NCI-H226 (cell line): ENCODE measurements around the gene RBM17.
"Not testable (repeated sequence)": the region's sequence is repeated elsewhere in the genome, so short reads cannot be mapped to it uniquely, and the experiment has no call there.

Source experiments
- DNase-seq: peaks from one replicate; pipeline ENCODE4 v3.0.0-alpha.2; 2015

Gene RBM17

GRCh38 chr10:6080417-6080973 lies 8.3 kb upstream of the RBM17 start:
- DNase-seq: no peak

GRCh38 chr10:6082496-6083395 lies 6.1 kb upstream of the RBM17 start:
- DNase-seq: no peak

- peak; percentile 12 for DNase-seq
Measured at GRCh38 chr10:6083523-6084475, 5.0 kb upstream of the RBM17 start.

- DNase-seq: peak; percentile 22
Measured at GRCh38 chr10:6086375-6087233, 2.2 kb upstream of the RBM17 start.

- no peak for DNase-seq
Measured at GRCh38 chr10:6089334-6090219, 743 bp downstream of the RBM17 start.

GRCh38 chr10:6091630-6092029 lies 2.8 kb downstream of the RBM17 start:
- no peak for DNase-seq

GRCh38 chr10:6092731-6093130 lies 3.9 kb downstream of the RBM17 start:
- DNase-seq: no peak

- DNase-seq: no peak
Measured at GRCh38 chr10:6095810-6096570, 7.2 kb downstream of the RBM17 start.

- no peak for DNase-seq
Measured at GRCh38 chr10:6097063-6097462, 8.2 kb downstream of the RBM17 start.

- DNase-seq: no peak
Measured at GRCh38 chr10:6098156-6098555, 9.3 kb downstream of the RBM17 start.

GRCh38 chr10:6100370-6100769 lies 11.5 kb downstream of the RBM17 start:
- DNase-seq: no peak

- DNase-seq: no peak
Measured at GRCh38 chr10:6101181-6101580, 12.3 kb downstream of the RBM17 start.

- DNase-seq: no peak
Measured at GRCh38 chr10:6102128-6102527, 13.3 kb downstream of the RBM17 start.

- DNase-seq: no peak
Measured at GRCh38 chr10:6103591-6103990, 14.8 kb downstream of the RBM17 start.

- DNase-seq: not testable (repeated sequence)
Measured at GRCh38 chr10:6107616-6108015, 18.8 kb downstream of the RBM17 start.

GRCh38 chr10:6108072-6108471 lies 19.2 kb downstream of the RBM17 start:
- no peak for DNase-seq

GRCh38 chr10:6108631-6109443 lies 20.0 kb downstream of the RBM17 start:
- no peak for DNase-seq

GRCh38 chr10:6109444-6109775 lies 20.6 kb downstream of the RBM17 start:
- DNase-seq: no peak

- no peak for DNase-seq
Measured at GRCh38 chr10:6110136-6110535, 21.3 kb downstream of the RBM17 start.

- no peak for DNase-seq
Measured at GRCh38 chr10:6112893-6113292, 24.1 kb downstream of the RBM17 start.
